ENCODE results near the gene GNB1L.

Gene GNB1L

DNA sequence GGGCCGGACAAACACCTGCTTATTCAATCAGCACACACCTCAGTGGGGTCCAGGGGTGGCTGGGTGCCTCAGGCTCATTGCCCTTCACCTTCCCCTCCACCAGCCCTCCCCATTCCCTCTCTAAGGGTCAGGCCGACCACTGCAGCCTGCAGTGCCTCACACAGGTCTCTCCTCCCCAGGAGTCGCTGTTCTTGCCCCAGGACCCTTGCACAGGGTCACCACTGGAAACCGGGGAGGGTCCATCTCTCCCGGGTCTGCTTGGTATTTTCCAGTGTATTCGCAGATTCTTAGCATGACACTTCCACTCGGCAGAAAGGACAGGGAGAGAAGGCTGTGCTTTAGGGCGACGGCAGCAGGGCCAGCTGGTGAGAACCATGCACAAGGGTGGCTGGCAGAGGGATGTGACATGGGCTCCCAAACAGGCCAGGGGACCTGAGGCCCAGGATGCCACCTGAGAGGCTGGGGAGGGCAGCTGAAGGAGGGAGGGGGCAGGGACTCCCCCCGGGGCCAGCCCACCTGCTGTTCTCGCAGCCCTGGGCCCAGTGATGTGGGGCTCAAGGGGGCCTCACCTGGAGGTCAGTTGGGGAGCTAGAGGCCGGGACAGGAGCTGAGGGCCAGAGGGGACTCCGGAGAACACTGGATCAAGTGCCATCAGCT is 110.2 kb downstream of the GNB1L start:
- Histone ChIP-seq H3K9me3 (replicated peaks; ENCODE audit: low read length) (no peaks in the 10 kb centered on the region), H3K36me3 (ENCODE audit: insufficient read depth, low read length) (no peaks in the 10 kb centered on the region), H3K9ac (ENCODE audit: low read depth, low read length) (peak overlapping the region; percentile 18), H3K27me3 (ENCODE audit: control insufficient read depth, insufficient read depth, low read length) (no peaks in the 10 kb centered on the region), H3K4me1 (ENCODE audit: control insufficient read depth, insufficient read depth, low read length) (peaks cover 25% of the 10 kb centered on the region), H3K4me3 (ENCODE audit: low read length) (no peak overlapping the region), H3K4me2 (ENCODE audit: low read length) (no peak overlapping the region)

DNA sequence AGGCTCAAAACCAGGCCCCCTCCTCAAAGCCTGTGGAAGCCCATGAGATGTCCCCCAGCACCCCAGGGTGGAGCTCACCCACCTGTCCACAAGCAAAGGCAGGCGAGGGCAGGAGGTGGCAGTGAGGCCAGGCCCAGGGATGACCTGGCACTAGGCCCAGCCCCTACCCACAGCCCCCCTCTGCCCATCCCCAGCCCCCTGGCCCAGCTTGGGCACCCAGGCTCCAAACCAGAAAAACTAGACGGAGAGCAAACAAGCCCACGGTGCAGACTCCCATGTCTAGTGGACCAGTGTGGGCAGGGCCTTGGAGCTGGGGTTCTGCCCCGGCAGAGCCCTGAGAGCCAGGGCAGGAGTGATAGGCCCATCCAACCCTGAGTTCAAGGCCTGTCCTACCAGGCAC is 111.0 kb downstream of the GNB1L start:
- Histone ChIP-seq H3K9me3 (replicated peaks; ENCODE audit: low read length) (no peaks in the 10 kb centered on the region), H3K4me3 (ENCODE audit: low read length) (no peak overlapping the region), H3K4me1 (ENCODE audit: control insufficient read depth, insufficient read depth, low read length) (peaks cover 23% of the 10 kb centered on the region), H3K9ac (ENCODE audit: low read depth, low read length) (no peak overlapping the region), H3K4me2 (ENCODE audit: low read length) (no peak overlapping the region), H3K27me3 (ENCODE audit: control insufficient read depth, insufficient read depth, low read length) (no peaks in the 10 kb centered on the region), H3K36me3 (ENCODE audit: insufficient read depth, low read length) (no peaks in the 10 kb centered on the region)

DNA sequence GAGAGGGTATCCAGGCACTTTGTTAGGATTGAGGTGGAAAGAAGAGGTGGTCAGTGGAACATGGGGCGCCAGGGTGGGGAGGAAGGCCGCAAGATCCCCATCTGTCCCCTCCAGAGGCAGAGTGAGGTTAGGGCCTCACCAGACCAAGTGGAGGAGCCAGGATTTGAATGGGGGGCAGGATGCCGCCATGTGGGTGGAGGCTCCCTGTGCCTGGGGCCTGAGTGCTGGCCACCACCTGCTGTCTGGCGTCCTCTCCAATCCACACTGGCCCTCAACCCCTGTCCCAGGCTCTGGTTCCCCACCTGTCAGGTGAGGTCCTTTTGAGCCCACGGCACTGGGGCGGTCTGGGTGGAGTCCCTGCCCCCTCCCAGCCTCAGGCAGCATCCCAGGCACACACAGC is 111.6 kb downstream of the GNB1L start:
- no peaks in the 10 kb centered on the region for H3K36me3 ChIP-seq (ENCODE audit: insufficient read depth, low read length)
- H3K4me3 ChIP-seq (ENCODE audit: low read length) = no peak overlapping the region
- H3K27me3 ChIP-seq (ENCODE audit: control insufficient read depth, insufficient read depth, low read length) = no peaks in the 10 kb centered on the region
- peaks cover 23% of the 10 kb centered on the region for H3K4me1 ChIP-seq (ENCODE audit: control insufficient read depth, insufficient read depth, low read length)
- H3K9me3 ChIP-seq (replicated peaks; ENCODE audit: low read length) = no peaks in the 10 kb centered on the region
- H3K4me2 ChIP-seq (ENCODE audit: low read length) = no peak overlapping the region
- H3K9ac ChIP-seq (ENCODE audit: low read depth, low read length) = no peak overlapping the region

DNA sequence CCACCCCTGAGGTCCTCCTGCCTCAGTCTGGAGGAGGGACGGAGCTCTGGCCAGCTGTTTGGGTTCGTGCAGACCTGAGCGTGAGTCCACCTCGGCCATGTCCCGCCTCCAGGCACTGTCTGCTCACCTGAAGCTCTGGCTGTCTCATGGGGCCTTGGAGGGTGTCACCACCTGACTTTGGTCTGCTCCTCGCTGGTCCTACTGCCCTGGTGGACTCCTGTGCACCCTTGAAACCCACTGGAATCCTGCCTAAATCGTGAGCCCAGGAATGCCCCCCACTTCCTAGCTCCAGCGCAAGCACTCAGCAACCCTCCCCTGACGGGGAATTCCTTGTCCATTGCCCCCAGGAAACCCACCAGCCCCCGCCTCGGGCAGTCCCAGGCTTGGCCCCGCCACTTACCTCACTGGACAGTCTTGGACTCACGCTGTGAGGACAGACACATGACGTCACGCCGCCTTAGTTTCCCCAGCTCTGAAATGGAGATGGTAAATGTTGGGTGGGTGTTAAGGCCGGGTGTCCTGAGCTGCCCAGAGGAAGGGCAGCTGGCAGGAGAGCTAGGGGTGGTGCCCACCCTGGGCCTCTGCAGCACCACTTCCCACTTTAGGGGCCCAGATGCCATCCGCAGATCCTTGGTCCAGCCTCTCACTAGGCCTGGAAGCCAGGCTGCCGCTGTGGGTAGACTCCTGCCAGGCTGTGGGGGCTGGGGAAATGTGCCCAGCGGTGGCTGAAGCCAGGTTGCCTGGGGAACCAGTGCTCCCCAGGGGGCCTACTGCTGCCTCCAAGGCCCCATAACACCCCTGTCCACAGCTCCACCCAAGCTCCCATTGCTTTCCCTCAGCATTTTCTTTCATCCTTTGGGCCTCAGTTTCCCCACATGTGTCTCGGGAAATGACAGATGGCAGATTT is 112.3 kb downstream of the GNB1L start:
- H3K27me3 ChIP-seq (ENCODE audit: control insufficient read depth, insufficient read depth, low read length) = no peaks in the 10 kb centered on the region
- no peak overlapping the region for H3K4me3 ChIP-seq (ENCODE audit: low read length)
- H3K4me2 ChIP-seq (ENCODE audit: low read length) = no peak overlapping the region
- no peaks in the 10 kb centered on the region for H3K9me3 ChIP-seq (replicated peaks; ENCODE audit: low read length)
- no peaks in the 10 kb centered on the region for H3K36me3 ChIP-seq (ENCODE audit: insufficient read depth, low read length)
- peaks cover 23% of the 10 kb centered on the region for H3K4me1 ChIP-seq (ENCODE audit: control insufficient read depth, insufficient read depth, low read length)
- H3K9ac ChIP-seq (ENCODE audit: low read depth, low read length) = no peak overlapping the region

DNA sequence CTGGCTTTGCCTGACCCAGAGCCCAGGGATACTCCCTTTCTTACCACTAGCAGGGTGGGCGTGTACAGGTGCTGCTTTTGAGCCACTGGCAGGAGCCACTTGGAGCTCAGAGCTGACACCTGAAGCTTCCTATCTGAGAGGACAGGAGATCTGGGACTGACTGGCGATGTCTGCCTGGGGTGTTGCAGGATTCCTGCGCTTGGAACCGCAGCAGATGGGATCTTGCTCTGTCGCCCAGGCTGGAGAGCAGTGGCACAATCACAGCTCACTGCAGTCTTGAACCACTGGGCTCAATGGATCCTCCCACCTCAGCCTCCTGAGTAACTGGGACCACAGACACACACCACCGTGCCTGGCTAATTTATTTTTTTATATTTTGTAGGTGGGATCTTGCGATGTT is 113.6 kb downstream of the GNB1L start:
- Histone ChIP-seq H3K4me3 (ENCODE audit: low read length) (no peak overlapping the region), H3K27me3 (ENCODE audit: control insufficient read depth, insufficient read depth, low read length) (no peaks in the 10 kb centered on the region), H3K36me3 (ENCODE audit: insufficient read depth, low read length) (no peaks in the 10 kb centered on the region), H3K4me2 (ENCODE audit: low read length) (no peak overlapping the region), H3K9me3 (replicated peaks; ENCODE audit: low read length) (no peaks in the 10 kb centered on the region), H3K4me1 (ENCODE audit: control insufficient read depth, insufficient read depth, low read length) (peaks cover 16% of the 10 kb centered on the region), H3K9ac (ENCODE audit: low read depth, low read length) (no peak overlapping the region)

DNA sequence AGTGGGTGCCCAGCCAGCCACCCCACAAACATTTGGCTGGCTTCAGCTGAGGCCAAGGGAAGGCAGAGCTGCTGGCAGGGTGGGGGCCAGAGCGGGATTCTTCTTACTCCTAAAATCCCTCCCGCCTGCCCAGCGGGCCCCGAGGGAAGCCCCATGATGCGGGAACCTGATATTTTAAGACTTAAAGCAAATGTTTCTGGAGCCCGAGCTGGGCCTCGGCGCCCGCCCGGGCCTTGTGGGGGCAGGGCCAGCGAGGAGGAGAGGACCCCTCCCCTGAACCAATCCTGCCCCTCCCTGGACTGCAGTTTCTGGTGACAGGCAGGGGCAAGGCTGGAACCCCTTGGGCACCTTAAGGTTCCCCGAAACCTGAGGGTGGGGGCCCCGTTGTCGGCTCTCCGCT is 114.1 kb downstream of the GNB1L start:
- H3K4me2 ChIP-seq (ENCODE audit: low read length) = no peak overlapping the region
- H3K9me3 ChIP-seq (replicated peaks; ENCODE audit: low read length) = no peaks in the 10 kb centered on the region
- peaks cover 12% of the 10 kb centered on the region for H3K4me1 ChIP-seq (ENCODE audit: control insufficient read depth, insufficient read depth, low read length)
- no peak overlapping the region for H3K9ac ChIP-seq (ENCODE audit: low read depth, low read length)
- H3K27me3 ChIP-seq (ENCODE audit: control insufficient read depth, insufficient read depth, low read length) = no peaks in the 10 kb centered on the region
- H3K4me3 ChIP-seq (ENCODE audit: low read length) = no peak overlapping the region
- H3K36me3 ChIP-seq (ENCODE audit: insufficient read depth, low read length) = no peaks in the 10 kb centered on the region

DNA sequence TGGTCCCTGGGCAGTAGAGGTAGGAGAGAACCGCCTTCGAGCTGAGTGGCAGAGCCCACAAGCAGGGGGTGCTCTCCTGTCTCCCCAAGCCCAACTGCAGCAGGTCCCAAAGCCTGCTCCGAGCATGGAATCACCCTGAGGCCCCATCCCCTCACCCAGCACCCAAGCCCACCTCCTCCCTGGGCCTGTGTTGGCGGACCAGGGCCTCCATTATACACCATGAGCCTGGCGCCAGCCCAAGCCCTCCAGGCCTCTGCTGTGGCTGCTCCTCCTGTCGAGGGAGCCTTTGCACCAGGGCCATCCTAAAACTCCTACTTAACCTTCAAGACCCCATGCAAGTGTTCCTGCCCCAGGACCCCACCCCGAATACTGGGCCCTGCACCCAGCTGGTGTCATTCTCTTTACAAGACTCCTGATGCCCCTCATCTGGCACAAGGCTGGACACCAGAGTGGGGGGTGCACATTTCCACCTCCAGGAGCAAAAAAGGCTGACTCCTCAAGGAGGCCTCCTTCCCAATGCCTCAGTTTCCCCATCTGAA is 114.7 kb downstream of the GNB1L start:
- Histone ChIP-seq H3K9ac (ENCODE audit: low read depth, low read length) (no peak overlapping the region), H3K4me2 (ENCODE audit: low read length) (no peak overlapping the region), H3K4me3 (ENCODE audit: low read length) (no peak overlapping the region)

DNA sequence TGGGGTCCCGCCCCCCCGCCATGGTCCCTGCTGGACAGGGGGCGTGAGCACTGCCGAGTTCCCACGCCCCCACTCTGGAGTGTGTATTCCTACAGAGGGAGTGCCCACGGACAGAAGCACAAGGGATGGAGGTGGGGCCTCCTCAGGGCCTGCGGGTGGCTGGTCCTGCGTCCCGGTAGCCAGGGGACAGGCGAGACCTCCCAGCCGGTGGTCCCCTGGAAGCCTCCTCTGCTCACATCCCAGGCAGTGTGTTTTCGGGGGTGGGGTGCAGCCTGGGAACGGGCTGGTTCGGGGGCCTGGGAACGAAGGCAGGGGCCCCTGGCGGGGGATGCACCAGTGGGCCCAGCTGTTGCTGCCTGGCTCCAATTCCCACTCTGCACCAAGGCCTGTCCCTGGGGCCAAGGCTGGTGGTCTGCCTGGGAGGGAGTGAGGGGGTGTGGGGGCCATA is 115.2 kb downstream of the GNB1L start:
- Histone ChIP-seq H3K27me3 (ENCODE audit: control insufficient read depth, insufficient read depth, low read length) (no peaks in the 10 kb centered on the region), H3K9ac (ENCODE audit: low read depth, low read length) (no peak overlapping the region), H3K36me3 (ENCODE audit: insufficient read depth, low read length) (no peaks in the 10 kb centered on the region), H3K4me3 (ENCODE audit: low read length) (no peak overlapping the region), H3K4me1 (ENCODE audit: control insufficient read depth, insufficient read depth, low read length) (peaks cover 4% of the 10 kb centered on the region), H3K9me3 (replicated peaks; ENCODE audit: low read length) (no peaks in the 10 kb centered on the region), H3K4me2 (ENCODE audit: low read length) (no peak overlapping the region)

More for the DNA sequence above, 114.7 kb downstream of the GNB1L start:
- H3K27me3 ChIP-seq (ENCODE audit: control insufficient read depth, insufficient read depth, low read length) = no peaks in the 10 kb centered on the region
- H3K9me3 ChIP-seq (replicated peaks; ENCODE audit: low read length) = no peaks in the 10 kb centered on the region
- peaks cover 6% of the 10 kb centered on the region for H3K4me1 ChIP-seq (ENCODE audit: control insufficient read depth, insufficient read depth, low read length)
- no peaks in the 10 kb centered on the region for H3K36me3 ChIP-seq (ENCODE audit: insufficient read depth, low read length)

DNA sequence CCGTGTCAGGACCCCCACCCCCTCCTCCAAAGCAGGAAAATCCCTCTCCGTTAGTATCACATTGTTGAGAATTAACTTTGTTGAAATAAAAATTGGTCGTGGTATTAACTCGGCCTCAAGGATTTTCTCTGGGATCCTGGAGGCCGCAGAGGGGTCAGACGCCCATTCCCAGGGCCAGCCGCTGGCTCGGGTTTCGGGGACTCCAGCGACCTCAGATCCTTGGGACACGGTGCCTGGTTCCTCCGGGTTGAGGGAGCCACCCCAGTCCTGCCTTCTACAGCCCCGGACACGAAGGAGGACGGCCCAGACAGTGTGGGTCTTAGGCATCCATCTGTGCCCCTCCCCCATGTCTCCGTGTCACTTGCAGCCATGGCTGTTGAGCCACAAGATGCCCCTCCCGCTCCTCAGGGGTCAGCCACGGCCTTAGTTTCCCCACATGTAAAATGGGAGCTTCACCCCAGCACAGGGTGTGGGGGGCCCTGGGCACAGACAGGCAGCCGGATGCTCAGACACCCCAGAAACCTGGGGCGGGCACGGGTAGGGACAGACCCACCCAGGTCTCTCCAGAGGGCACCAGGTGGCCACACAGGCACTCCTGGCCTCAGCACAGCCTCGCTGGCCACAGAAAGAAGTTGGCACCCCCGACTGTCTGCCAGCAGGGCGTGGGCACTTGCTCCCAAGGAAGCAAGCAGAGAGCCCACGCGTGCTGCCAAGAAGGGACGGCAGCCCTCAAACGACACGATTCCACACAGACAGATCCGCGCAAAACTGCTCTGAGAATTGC is 115.8 kb downstream of the GNB1L start:
- Histone ChIP-seq H3K4me1 (ENCODE audit: control insufficient read depth, insufficient read depth, low read length) (peaks cover 4% of the 10 kb centered on the region), H3K36me3 (ENCODE audit: insufficient read depth, low read length) (no peaks in the 10 kb centered on the region)

DNA sequence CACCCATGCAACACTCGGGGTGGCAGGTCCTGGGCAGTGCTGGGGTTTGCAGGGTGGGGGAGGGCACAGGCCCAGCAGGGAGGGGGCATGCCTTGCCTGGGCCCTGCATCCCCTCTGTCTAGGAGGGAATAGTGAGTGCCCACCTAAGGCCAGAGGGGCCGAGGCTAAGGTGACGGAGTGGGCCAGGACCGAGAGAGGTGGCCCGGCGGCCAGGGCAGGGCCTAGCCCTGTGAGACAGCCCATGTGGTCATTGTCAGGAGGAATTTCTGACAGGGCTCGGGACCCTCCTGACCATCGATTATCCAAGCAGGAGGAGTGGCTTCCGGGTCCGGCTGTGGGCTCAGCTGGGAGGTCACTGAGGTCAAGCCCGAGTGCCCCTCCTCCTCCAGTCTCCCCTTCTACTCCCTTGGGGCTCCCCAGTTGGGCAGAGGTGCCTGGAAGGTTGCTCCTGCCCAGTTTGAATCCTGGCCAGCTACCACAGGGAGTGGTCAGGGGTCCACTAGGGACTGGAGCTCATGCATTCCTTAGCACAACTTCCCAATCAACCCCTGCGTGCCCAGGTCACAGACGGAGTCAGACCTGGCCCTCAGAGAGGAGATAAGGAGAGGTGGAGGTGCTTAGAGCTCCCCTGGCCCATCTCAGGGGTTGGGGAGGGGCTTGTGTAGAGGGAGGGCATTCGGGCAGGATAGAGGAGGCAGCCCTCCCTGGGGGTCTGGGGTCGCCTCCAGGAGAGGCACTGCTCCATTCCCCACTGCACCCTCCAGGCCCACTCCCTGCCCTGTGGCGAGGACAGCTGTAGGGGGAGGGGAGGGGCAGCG is 116.6 kb downstream of the GNB1L start:
- H3K4me3 ChIP-seq (ENCODE audit: low read length) = no peak overlapping the region
- no peak overlapping the region for H3K9ac ChIP-seq (ENCODE audit: low read depth, low read length)
- H3K4me1 ChIP-seq (ENCODE audit: control insufficient read depth, insufficient read depth, low read length) = peaks cover 4% of the 10 kb centered on the region
- no peaks in the 10 kb centered on the region for H3K9me3 ChIP-seq (replicated peaks; ENCODE audit: low read length)
- H3K36me3 ChIP-seq (ENCODE audit: insufficient read depth, low read length) = no peaks in the 10 kb centered on the region
- H3K27me3 ChIP-seq (ENCODE audit: control insufficient read depth, insufficient read depth, low read length) = no peaks in the 10 kb centered on the region
- no peak overlapping the region for H3K4me2 ChIP-seq (ENCODE audit: low read length)

More for the DNA sequence above, 115.8 kb downstream of the GNB1L start:
- H3K27me3 ChIP-seq (ENCODE audit: control insufficient read depth, insufficient read depth, low read length) = no peaks in the 10 kb centered on the region
- H3K4me3 ChIP-seq (ENCODE audit: low read length) = no peak overlapping the region
- no peak overlapping the region for H3K9ac ChIP-seq (ENCODE audit: low read depth, low read length)
- H3K9me3 ChIP-seq (replicated peaks; ENCODE audit: low read length) = no peaks in the 10 kb centered on the region
- no peak overlapping the region for H3K4me2 ChIP-seq (ENCODE audit: low read length)
